ENCODE data around the gene BAK1.

- TF ChIP-seq POLR2A (IDR thresholded peaks at IDR 0.05) (no peak), CTCF (IDR thresholded peaks at IDR 0.05) (no peak)
Measured at GRCh38 chr6:33584700-33585402, 4.8 kb upstream of the BAK1 start.

All from lower leg skin (tissue), 3 donors.